Measurements from ENCODE around the gene ATL1. TPM values are rescaled to one million over a fixed set of nuclear protein-coding genes. Genes with fewer than 3 reads are reported as not detected.
A peak's percentile ranks its signal among the peaks of the same experiment; 100 is the strongest.

Gene ATL1
- total RNA-seq, 4 donors from 2014 or later: 13.5 to 34.7 (median 23.3) TPM

DNA sequence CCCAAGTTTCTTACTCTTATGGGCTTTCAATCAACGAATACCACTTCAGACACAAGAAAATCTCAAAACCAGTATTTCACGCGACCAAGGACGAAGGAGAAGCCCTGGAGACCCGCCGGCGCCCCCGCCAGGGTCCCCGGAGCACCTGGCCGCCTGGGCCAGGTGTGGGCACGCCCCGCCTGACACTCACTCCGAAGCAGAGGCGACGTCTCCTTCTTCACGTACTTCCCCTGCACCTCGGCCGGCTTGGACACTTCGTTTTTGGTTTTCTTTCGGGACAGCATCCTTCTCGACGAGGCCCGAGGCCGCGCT lies 107.7 kb downstream of the ATL1 start:
- Histone ChIP-seq H3K27ac (peak overlapping the region; percentile 90 to 96 (median 92)), H3K4me3 (peak overlapping the region; percentile 68 to 90 (median 72)), H3K9me3 (no peaks in the 10 kb centered on the region), H3K27me3 (no peaks in the 10 kb centered on the region), H3K4me1 (peaks cover 0 to 59% (median 22%) of the 10 kb centered on the region in 4 donors), H3K36me3 (no peaks in the 10 kb centered on the region)
- 0% methylated on average over 16 to 17 of the region's 25 CpGs for WGBS, 2 donors
- DNase-seq (ENCODE audit: low spot score in 2 of 2): no peak
- TF ChIP-seq POLR2A (IDR thresholded peaks at IDR 0.05): no peak
- no peak for TF ChIP-seq EP300 (IDR thresholded peaks at IDR 0.05)
- TF ChIP-seq, protein P1, sequence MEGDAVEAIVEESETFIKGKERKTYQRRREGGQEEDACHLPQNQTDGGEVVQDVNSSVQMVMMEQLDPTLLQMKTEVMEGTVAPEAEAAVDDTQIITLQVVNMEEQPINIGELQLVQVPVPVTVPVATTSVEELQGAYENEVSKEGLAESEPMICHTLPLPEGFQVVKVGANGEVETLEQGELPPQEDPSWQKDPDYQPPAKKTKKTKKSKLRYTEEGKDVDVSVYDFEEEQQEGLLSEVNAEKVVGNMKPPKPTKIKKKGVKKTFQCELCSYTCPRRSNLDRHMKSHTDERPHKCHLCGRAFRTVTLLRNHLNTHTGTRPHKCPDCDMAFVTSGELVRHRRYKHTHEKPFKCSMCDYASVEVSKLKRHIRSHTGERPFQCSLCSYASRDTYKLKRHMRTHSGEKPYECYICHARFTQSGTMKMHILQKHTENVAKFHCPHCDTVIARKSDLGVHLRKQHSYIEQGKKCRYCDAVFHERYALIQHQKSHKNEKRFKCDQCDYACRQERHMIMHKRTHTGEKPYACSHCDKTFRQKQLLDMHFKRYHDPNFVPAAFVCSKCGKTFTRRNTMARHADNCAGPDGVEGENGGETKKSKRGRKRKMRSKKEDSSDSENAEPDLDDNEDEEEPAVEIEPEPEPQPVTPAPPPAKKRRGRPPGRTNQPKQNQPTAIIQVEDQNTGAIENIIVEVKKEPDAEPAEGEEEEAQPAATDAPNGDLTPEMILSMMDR (IDR thresholded peaks at IDR 0.05): no peak

DNA sequence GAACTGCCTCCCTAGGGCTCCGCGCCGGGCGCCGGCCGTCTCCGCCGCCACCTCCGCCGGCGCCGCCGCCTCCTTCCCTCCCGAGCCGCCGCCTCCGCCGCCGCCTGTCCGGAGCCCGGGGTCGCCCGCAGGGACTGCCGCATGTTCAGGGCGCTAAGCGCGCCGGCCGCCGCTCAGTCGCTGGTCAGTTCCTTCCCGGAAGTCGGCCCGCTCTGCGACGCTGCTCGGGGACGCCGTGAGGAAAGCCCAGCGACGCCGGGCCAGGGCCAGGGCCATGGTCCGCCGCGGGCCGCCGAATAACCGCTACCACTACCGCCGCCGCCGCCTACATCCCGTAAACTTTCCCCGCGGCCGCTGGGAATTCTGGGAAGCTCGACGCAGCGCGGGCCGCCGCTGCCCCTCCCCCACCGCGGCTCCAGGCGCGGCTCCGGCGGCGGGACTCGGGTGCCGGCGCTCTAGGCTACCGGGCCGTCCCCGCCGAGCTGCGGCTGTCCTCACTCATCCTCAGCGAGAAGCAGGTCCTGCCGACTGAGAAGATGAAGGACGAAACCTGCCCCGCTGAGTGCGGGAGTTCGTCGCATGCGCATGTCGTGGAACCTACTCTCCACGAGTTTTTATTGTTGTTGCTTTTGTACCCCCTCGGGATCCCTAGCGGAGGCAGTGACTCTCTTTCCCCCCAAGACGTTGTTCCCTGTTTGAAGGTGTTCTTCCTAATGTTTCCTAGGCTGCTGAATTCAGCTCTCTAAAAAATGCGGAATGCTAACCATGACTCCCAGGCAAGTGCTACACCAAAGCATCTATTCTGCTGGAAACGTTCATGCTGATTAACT lies 108.3 kb downstream of the ATL1 start, which contains the start of gene SAV1:
Gene SAV1 (minus strand): TSS at position 311 of the 830 bp plus-strand sequence. CDS start 339 bp downstream, outside the sequence.
- peak; percentile 76 to 77 for DNase-seq (ENCODE audit: low spot score in 2 of 2)
- Histone ChIP-seq H3K36me3 (no peaks in the 10 kb centered on the region), H3K27ac (peak within 1 kb of the TSS; percentile 90 to 96 (median 92)), H3K4me1 (peaks cover 0 to 54% (median 22%) of the 10 kb centered on the region in 4 donors), H3K27me3 (no peaks in the 10 kb centered on the region), H3K4me3 (peak within 1 kb of the TSS; percentile 68 to 90 (median 72)), H3K9me3 (no peaks in the 10 kb centered on the region)
- WGBS, 2 donors: 1% methylated on average over 17 to 49 of the region's 92 CpGs
- TF ChIP-seq, protein P1 (IDR thresholded peaks at IDR 0.05): peak in 1 of 5 experiments; percentile 26
- TF ChIP-seq EP300 (IDR thresholded peaks at IDR 0.05) (peak in 1 of 2 donors; percentile 96), POLR2A (IDR thresholded peaks at IDR 0.05) (peak; percentile 76 to 91)

DNA sequence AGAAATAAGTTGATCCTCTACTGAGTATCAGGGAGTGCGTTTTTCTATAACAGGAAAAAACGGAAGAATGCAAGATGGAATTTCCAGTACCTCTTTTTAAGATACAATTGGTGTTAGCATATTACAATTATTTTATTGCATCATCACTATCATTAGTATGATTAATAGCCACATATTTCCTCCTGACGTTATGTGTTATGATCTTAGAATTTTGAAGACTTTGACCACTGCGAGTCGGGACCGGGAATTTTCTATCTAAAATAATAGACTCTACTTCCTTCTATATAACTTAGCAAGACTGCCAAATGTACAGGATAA lies 108.8 kb downstream of the ATL1 start:
- Histone ChIP-seq H3K27me3 (no peaks in the 10 kb centered on the region), H3K27ac (peak overlapping the region; percentile 90 to 96 (median 92)), H3K4me1 (peaks cover 0 to 48% (median 22%) of the 10 kb centered on the region in 4 donors), H3K4me3 (peak overlapping the region; percentile 68 to 90 (median 72)), H3K9me3 (no peaks in the 10 kb centered on the region), H3K36me3 (no peaks in the 10 kb centered on the region)
- WGBS, 2 donors: 6 to 10% methylated on average over 6 of the region's 6 CpGs
- DNase-seq (ENCODE audit: low spot score in 2 of 2): no peak
- no peak for TF ChIP-seq POLR2A (IDR thresholded peaks at IDR 0.05)
- TF ChIP-seq, protein P1 (IDR thresholded peaks at IDR 0.05): no peak
- TF ChIP-seq EP300 (IDR thresholded peaks at IDR 0.05): no peak

DNA sequence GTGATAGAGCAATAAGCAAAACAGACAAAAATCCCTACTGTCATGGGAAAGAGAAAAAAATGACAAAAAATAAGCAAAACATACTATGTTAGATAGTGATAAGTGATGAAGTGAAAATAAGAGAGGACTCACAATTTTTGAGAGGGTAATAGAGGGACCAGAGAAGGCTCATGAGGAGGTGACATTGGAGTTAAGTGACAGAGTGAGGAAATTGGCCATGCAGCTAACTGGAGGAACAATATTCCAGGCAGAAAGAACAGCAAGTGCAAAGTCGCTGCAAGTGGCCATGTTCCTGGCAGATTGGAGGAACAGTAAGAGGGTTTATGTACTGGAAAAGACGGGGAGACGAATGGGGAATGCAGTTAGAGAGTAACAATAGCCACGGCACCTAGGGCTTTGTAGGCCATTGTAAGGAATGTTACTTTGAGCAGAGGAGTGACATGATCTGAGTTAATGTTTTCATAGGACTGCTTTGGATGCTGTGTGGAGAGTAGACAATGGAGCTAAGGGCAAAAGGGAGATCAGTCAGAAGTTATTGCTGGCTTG lies 109.6 kb downstream of the ATL1 start:
- no peaks in the 10 kb centered on the region for H3K36me3 ChIP-seq
- peaks cover 0 to 41% (median 17%) of the 10 kb centered on the region in 4 donors for H3K4me1 ChIP-seq
- DNase-seq (ENCODE audit: low spot score in 2 of 2): no peak
- peak overlapping the region in 2 of 4 donors; percentile 93 to 96 for H3K27ac ChIP-seq
- H3K4me3 ChIP-seq: no peak overlapping the region
- WGBS, 2 donors: 73 to 74% methylated on average over 4 of the region's 4 CpGs
- no peaks in the 10 kb centered on the region for H3K27me3 ChIP-seq
- TF ChIP-seq EP300 (IDR thresholded peaks at IDR 0.05): no peak
- TF ChIP-seq, protein P1 (IDR thresholded peaks at IDR 0.05): no peak
- TF ChIP-seq POLR2A (IDR thresholded peaks at IDR 0.05): no peak
- no peaks in the 10 kb centered on the region for H3K9me3 ChIP-seq
